ENCODE results near the gene SLC7A1.

GRCh38 chr13:29581666-29582065 lies 13.8 kb downstream of the SLC7A1 start:
- TF ChIP-seq, protein P1, sequence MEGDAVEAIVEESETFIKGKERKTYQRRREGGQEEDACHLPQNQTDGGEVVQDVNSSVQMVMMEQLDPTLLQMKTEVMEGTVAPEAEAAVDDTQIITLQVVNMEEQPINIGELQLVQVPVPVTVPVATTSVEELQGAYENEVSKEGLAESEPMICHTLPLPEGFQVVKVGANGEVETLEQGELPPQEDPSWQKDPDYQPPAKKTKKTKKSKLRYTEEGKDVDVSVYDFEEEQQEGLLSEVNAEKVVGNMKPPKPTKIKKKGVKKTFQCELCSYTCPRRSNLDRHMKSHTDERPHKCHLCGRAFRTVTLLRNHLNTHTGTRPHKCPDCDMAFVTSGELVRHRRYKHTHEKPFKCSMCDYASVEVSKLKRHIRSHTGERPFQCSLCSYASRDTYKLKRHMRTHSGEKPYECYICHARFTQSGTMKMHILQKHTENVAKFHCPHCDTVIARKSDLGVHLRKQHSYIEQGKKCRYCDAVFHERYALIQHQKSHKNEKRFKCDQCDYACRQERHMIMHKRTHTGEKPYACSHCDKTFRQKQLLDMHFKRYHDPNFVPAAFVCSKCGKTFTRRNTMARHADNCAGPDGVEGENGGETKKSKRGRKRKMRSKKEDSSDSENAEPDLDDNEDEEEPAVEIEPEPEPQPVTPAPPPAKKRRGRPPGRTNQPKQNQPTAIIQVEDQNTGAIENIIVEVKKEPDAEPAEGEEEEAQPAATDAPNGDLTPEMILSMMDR (IDR thresholded peaks at IDR 0.05), result no peak
- TF ChIP-seq POLR2AphosphoS5 (IDR thresholded peaks at IDR 0.05), result no peak
